Measurements from ENCODE around the gene MANSC4. TPM values are rescaled to one million over a fixed set of nuclear protein-coding genes. Genes with fewer than 3 reads are reported as not detected.

Gene MANSC4
- total and polyA plus RNA-seq, 2 of the 13 experiments (the other 11 are each of a cell fraction or from before 2014, with no cell fraction given): not detected

GRCh38 chr12:27779920-27780611 lies at the start of gene MANSC4, which contains the start of gene KLHL42 (continued):
- no peak; the same call in 1 of the 2 replicates for TF ChIP-seq NFKB2 (CRISPR knock-in tag; IDR thresholded peaks at IDR 0.05; ENCODE audit: borderline replicate concordance)

GRCh38 chr12:27828196-27828595 lies 48.2 kb upstream of the MANSC4 start:
- no peak overlapping the region for H2AFZ ChIP-seq (ENCODE audit: low read length)
- peaks cover 0 to 5% of the 10 kb centered on the region in 2 experiments; a peak in 1 of 5 replicates for H3K27me3 ChIP-seq (ENCODE audit: control insufficient read depth in 1 of 2, insufficient read depth in 2 of 2, low read length in 2 of 2)
- ChIA-PET POLR2A (no interaction called here), CTCF (ENCODE audit: low intra/inter-chr PET ratio, low total read pairs) (no interaction called here)
- DNase-seq (ENCODE audit: low spot score) (no peak), FAIRE-seq (no peak), ATAC-seq (no peak)
- WGBS (ENCODE audit: low lambda C conversion rate): 70% methylated on average over 3 of the region's 3 CpGs
- H3K4me1 ChIP-seq (ENCODE audit: insufficient read depth, low read length): no peaks in the 10 kb centered on the region
- TF ChIP-seq TP53 (CRISPR knock-in tag; conservative IDR thresholded peaks at IDR 0.05): no peak
- in situ Hi-C loops (cut with HindIII; ENCODE audit: extremely low pct_ligation_motif_present, low pct_unique_long_range_greater_than_20kb) (no loop called here), intact Hi-C loops (cut with micrococcal nuclease; ENCODE audit: unreplicated experiment) (no loop called here)
- no TSS peak for BruUV-seq (replicated peaks)
- no peak overlapping the region for H3K4me3 ChIP-seq (replicated peaks in 1 of 3; ENCODE audit: insufficient read depth in 1 of 3, low read depth in 2 of 3, low read length in 3 of 3)
- H3K9me3 ChIP-seq (ENCODE audit: low read length): no peaks in the 10 kb centered on the region
- no peaks in the 10 kb centered on the region for H3K36me3 ChIP-seq (replicated peaks in 1 of 2; ENCODE audit: control insufficient read depth in 1 of 2, insufficient read depth in 2 of 2, low read length in 2 of 2)
- H4K20me1 ChIP-seq (ENCODE audit: insufficient read depth, low read length): no peaks in the 10 kb centered on the region
- no peak overlapping the region for H3K4me2 ChIP-seq (ENCODE audit: low read depth, low read length)
- no peak overlapping the region for H3K27ac ChIP-seq (ENCODE audit: extremely low read length, insufficient read depth, low read length)
- no peak overlapping the region for H3K9ac ChIP-seq (ENCODE audit: insufficient read depth, low read depth, low read length)
- H3K79me2 ChIP-seq (ENCODE audit: insufficient read depth, low read length): no peaks in the 10 kb centered on the region

GRCh38 chr12:27826076-27826475 lies 46.0 kb upstream of the MANSC4 start:
- Histone ChIP-seq H4K20me1 (ENCODE audit: insufficient read depth, low read length) (no peaks in the 10 kb centered on the region), H3K9me3 (ENCODE audit: low read length) (no peaks in the 10 kb centered on the region), H3K27ac (ENCODE audit: extremely low read length, insufficient read depth, low read length) (no peak overlapping the region), H3K79me2 (ENCODE audit: insufficient read depth, low read length) (no peaks in the 10 kb centered on the region), H3K4me2 (ENCODE audit: low read depth, low read length) (no peak overlapping the region), H3K4me1 (ENCODE audit: insufficient read depth, low read length) (peaks cover 6% of the 10 kb centered on the region; the same call in 1 of the 2 replicates), H3K4me3 (replicated peaks in 1 of 3; ENCODE audit: insufficient read depth in 1 of 3, low read depth in 2 of 3, low read length in 3 of 3) (no peak overlapping the region), H3K36me3 (replicated peaks in 1 of 2; ENCODE audit: control insufficient read depth in 1 of 2, insufficient read depth in 2 of 2, low read length in 2 of 2) (no peaks in the 10 kb centered on the region), H3K27me3 (ENCODE audit: control insufficient read depth in 1 of 2, insufficient read depth in 2 of 2, low read length in 2 of 2) (peaks cover 0 to 5% of the 10 kb centered on the region in 2 experiments; a peak in 2 of 5 replicates), H2AFZ (ENCODE audit: low read length) (no peak overlapping the region), H3K9ac (ENCODE audit: insufficient read depth, low read depth, low read length) (no peak overlapping the region)
- FAIRE-seq (no peak), ATAC-seq (no peak), DNase-seq (ENCODE audit: low spot score) (no peak)
- in situ Hi-C loops (cut with HindIII; ENCODE audit: extremely low pct_ligation_motif_present, low pct_unique_long_range_greater_than_20kb): no loop called here
- 0% methylated on average over 1 of the region's 1 CpG for WGBS (ENCODE audit: low lambda C conversion rate)
- no TSS peak for BruUV-seq (replicated peaks)
- TF ChIP-seq PBX2 (CRISPR knock-in tag; IDR thresholded peaks at IDR 0.05): no peak
- POLR2A ChIA-PET: no interaction called here
- CTCF ChIA-PET (ENCODE audit: low intra/inter-chr PET ratio, low total read pairs): no interaction called here
- intact Hi-C loops (cut with micrococcal nuclease; ENCODE audit: unreplicated experiment): no loop called here
